DND-41 (cell line): ENCODE data around the gene MTFR1L.
"Not testable (repeated sequence)": the region's sequence is repeated elsewhere in the genome, so short reads cannot be mapped to it uniquely, and the experiment has no call there.

Experiments used
- ATAC-seq: fragments of 200-7000 bp; cut with Tn5 transposase; 3 replicates; pipeline ENCODE4 v1.9.1; 2021; ENCODE audit warnings: low read depth; ENCODE audit not compliant: insufficient read depth
- DNase-seq: peaks from one replicate; pipeline ENCODE4 v3.0.0-alpha.2; 2020
- H2AFZ ChIP-seq: 2 replicates; pipeline ENCODE4 v1.6.0; 2012; ENCODE audit warnings: low read depth, low read length
- H3K27ac ChIP-seq: 2 replicates; pipeline ENCODE4 v1.5.1; 2012; ENCODE audit warnings: low read length, inconsistent platforms
- H3K27me3 ChIP-seq: fragments of 200-600 bp; sonication (generic); 2 replicates; pipeline ENCODE4 v1.6.0; 2012; ENCODE audit warnings: low read length, mild to moderate bottlenecking, inconsistent platforms; ENCODE audit not compliant: insufficient read depth, poor library complexity
- H3K36me3 ChIP-seq: 2 replicates; pipeline ENCODE4 v1.5.1; 2012; ENCODE audit warnings: low read length, inconsistent platforms; ENCODE audit not compliant: insufficient read depth
- H3K4me1 ChIP-seq: 2 replicates; pipeline ENCODE4 v1.5.1; 2012; ENCODE audit warnings: mild to moderate bottlenecking, low read length; ENCODE audit not compliant: insufficient read depth
- H3K4me2 ChIP-seq: 2 replicates; pipeline ENCODE4 v1.6.0; 2012; ENCODE audit warnings: mild to moderate bottlenecking, moderate library complexity, low read length, inconsistent platforms; ENCODE audit not compliant: insufficient read depth
- H3K4me3 ChIP-seq, 2 experiments: fragments of 200-600 bp in 1 of 2; shearing (Covaris generic) in 1 of 2; 2 replicates each; pipeline ENCODE4 v1.5.1; 2012 to 2016; ENCODE audit warnings: inconsistent platforms in 2 of 2, low read length in 2 of 2, mild to moderate bottlenecking in 2 of 2, low read depth in 1 of 2, moderate library complexity in 1 of 2
- H3K79me2 ChIP-seq: 2 replicates; pipeline ENCODE4 v1.6.0; 2012; ENCODE audit warnings: low read length, inconsistent platforms; ENCODE audit not compliant: insufficient read depth
- H3K9ac ChIP-seq: 2 replicates; pipeline ENCODE4 v1.6.0; 2012; ENCODE audit warnings: low read depth, mild to moderate bottlenecking, inconsistent platforms, low read length, moderate library complexity
- H3K9me3 ChIP-seq: 2 replicates; pipeline ENCODE4 v1.5.1; 2012; ENCODE audit warnings: low read length, moderate library complexity, mild to moderate bottlenecking, inconsistent platforms; ENCODE audit not compliant: insufficient read depth, severe bottlenecking
- H4K20me1 ChIP-seq: 2 replicates; pipeline ENCODE4 v1.6.0; 2012; ENCODE audit warnings: low read length; ENCODE audit not compliant: insufficient read depth
- CTCF ChIP-seq: IDR thresholded peaks from 2 replicates; pipeline ENCODE4 v1.5.1; 2012; ENCODE audit warnings: borderline replicate concordance, low read length, moderate library complexity, mild to moderate bottlenecking; ENCODE audit not compliant: poor library complexity, severe bottlenecking; ENCODE audit errors: extremely low read depth
- EZH2 ChIP-seq: IDR thresholded peaks from 3 replicates; pipeline ENCODE4 v1.6.1; 2012; ENCODE audit warnings: borderline replicate concordance, low read depth, mild to moderate bottlenecking, moderate library complexity, low read length, inconsistent platforms; ENCODE audit not compliant: severe bottlenecking

MTFR1L gene

GRCh38 chr1:25836695-25837094 is 16.9 kb downstream of the MTFR1L start:
- Histone ChIP-seq H3K79me2 (peaks cover 29% of the 10 kb centered on the region), H4K20me1 (no peaks in the 10 kb centered on the region; the same call in 1 of the 2 replicates), H3K4me1 (no peaks in the 10 kb centered on the region), H3K4me3 (no peak overlapping the region), H3K27me3 (no peaks in the 10 kb centered on the region), H3K27ac (no peak overlapping the region), H3K4me2 (no peak overlapping the region), H3K9me3 (peaks cover 9% of the 10 kb centered on the region), H3K9ac (no peak overlapping the region), H3K36me3 (peaks cover 58% of the 10 kb centered on the region), H2AFZ (no peak overlapping the region)
- ATAC-seq: no peak
- TF ChIP-seq EZH2 (no peak), CTCF (no peak)
- DNase-seq: no peak

- ATAC-seq: no peak
- DNase-seq: no peak
These were observed 17.6 kb downstream of the MTFR1L start for GRCh38 chr1:25837262-25837875.

DNA sequence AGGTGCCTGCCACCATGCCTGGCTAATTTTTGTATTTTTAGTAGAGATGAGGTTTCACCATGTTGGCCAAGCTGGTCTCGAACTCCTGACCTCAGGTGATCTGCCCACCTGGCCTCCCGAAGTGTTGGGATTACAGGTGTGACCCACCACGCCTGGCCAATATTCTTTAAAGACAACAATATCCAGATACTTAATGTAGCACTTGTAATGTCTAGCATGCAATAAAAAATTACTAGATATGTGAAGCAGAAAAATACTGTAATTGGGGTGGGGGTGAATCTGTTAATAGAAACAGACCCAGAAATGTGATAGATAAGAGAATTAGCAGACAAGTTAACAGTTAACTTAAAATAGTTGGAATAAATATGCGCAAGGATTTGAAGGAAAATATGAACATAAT is 20.1 kb downstream of the MTFR1L start:
- peaks cover 45% of the 10 kb centered on the region for H3K79me2 ChIP-seq
- not testable (repeated sequence) for H3K27ac ChIP-seq, H2AFZ ChIP-seq, H3K4me2 ChIP-seq, H3K9me3 ChIP-seq, ATAC-seq, H4K20me1 ChIP-seq, H3K9ac ChIP-seq, DNase-seq, H3K27me3 ChIP-seq, H3K4me3 ChIP-seq, H3K4me1 ChIP-seq
- peaks cover 28% of the 10 kb centered on the region for H3K36me3 ChIP-seq

More at GRCh38 chr1:25837262-25837875, 17.6 kb downstream of the MTFR1L start:
- no peak overlapping the region for H3K4me3 ChIP-seq
- no peak overlapping the region for H3K27ac ChIP-seq
- TF ChIP-seq EZH2 (no peak), CTCF (peak; percentile 37)
- no peaks in the 10 kb centered on the region for H3K27me3 ChIP-seq
- H3K9me3 ChIP-seq: peaks cover 9% of the 10 kb centered on the region
- peaks cover 36% of the 10 kb centered on the region for H3K79me2 ChIP-seq
- H2AFZ ChIP-seq: no peak overlapping the region
- no peak overlapping the region for H3K9ac ChIP-seq
- no peaks in the 10 kb centered on the region; the same call in 1 of the 2 replicates for H4K20me1 ChIP-seq
- no peak overlapping the region for H3K4me2 ChIP-seq
- no peaks in the 10 kb centered on the region for H3K4me1 ChIP-seq
- H3K36me3 ChIP-seq: peaks cover 52% of the 10 kb centered on the region

GRCh38 chr1:25843483-25843882 is 23.7 kb downstream of the MTFR1L start:
- no peak overlapping the region for H2AFZ ChIP-seq
- peaks cover 9% of the 10 kb centered on the region for H3K9me3 ChIP-seq
- H3K27ac ChIP-seq: no peak overlapping the region
- H3K4me3 ChIP-seq: no peak overlapping the region
- H3K36me3 ChIP-seq: no peaks in the 10 kb centered on the region
- no peaks in the 10 kb centered on the region for H3K27me3 ChIP-seq
- H3K4me2 ChIP-seq: no peak overlapping the region
- H3K4me1 ChIP-seq: no peaks in the 10 kb centered on the region
- peaks cover 7% of the 10 kb centered on the region; the same call in 1 of the 2 replicates for H4K20me1 ChIP-seq
- TF ChIP-seq CTCF: no peak
- TF ChIP-seq EZH2: no peak
- peaks cover 71% of the 10 kb centered on the region for H3K79me2 ChIP-seq
- no peak overlapping the region for H3K9ac ChIP-seq
- DNase-seq: no peak
- ATAC-seq: no peak
